Activated CD8-positive, alpha-beta memory T cell treated with anti-CD3 and anti-CD28 coated beads, Interleukin-2, amount 10 ng/mL, durations not matched to agents 7 days and 5 days (primary cell): ENCODE data around the gene FCSK. TPM values are rescaled to one million over a fixed set of nuclear protein-coding genes. Genes with fewer than 3 reads are reported as not detected.
A peak's percentile ranks its signal among the peaks of the same experiment; 100 is the strongest.

ENCODE experiments used
- ATAC-seq: fragments of 150-1000 bp; cut with Tn5 transposase; one replicate; pipeline ENCODE4 v1.10.0; 2021; ENCODE audit warnings: moderate library complexity
- CTCF ChIA-PET: fragments of 350-600 bp; sonication (Branson Sonifier 250); formaldehyde crosslinking; loops from one replicate; lab custom pipeline; 2021; ENCODE audit warnings: antibody characterized with exemption; lab: Charles Lee
- DNase-seq: peaks from one replicate; pipeline ENCODE4 v3.0.0-alpha.2; 2020
- H3K27ac Mint-ChIP-seq: one replicate; pipeline ENCODE4 v1.8.0; 2021; ENCODE audit warnings: mild to moderate bottlenecking, mixed read lengths
- H3K27me3 Mint-ChIP-seq: one replicate; pipeline ENCODE4 v1.8.0; 2021; ENCODE audit warnings: mixed read lengths
- H3K36me3 Mint-ChIP-seq: one replicate; pipeline ENCODE4 v1.8.0; 2021; ENCODE audit warnings: mild to moderate bottlenecking, mixed read lengths
- H3K4me1 Mint-ChIP-seq: one replicate; pipeline ENCODE4 v1.8.0; 2021; ENCODE audit warnings: mixed read lengths
- H3K4me3 Mint-ChIP-seq: one replicate; pipeline ENCODE4 v1.8.0; 2021; ENCODE audit warnings: mild to moderate bottlenecking, moderate library complexity, mixed read lengths
- H3K9me3 Mint-ChIP-seq: one replicate; pipeline ENCODE4 v1.8.0; 2022; ENCODE audit warnings: low read depth, mixed read lengths
- total RNA-seq, 2 experiments: library from RNA; stranded (reverse); gene quantifications; one replicate each; pipeline ENCODE4 v1.2.3, GENCODE V29; 2021

The FCSK gene
- total RNA-seq, 2 experiments from 2014 or later = 17.8 to 20.9 TPM

DNA sequence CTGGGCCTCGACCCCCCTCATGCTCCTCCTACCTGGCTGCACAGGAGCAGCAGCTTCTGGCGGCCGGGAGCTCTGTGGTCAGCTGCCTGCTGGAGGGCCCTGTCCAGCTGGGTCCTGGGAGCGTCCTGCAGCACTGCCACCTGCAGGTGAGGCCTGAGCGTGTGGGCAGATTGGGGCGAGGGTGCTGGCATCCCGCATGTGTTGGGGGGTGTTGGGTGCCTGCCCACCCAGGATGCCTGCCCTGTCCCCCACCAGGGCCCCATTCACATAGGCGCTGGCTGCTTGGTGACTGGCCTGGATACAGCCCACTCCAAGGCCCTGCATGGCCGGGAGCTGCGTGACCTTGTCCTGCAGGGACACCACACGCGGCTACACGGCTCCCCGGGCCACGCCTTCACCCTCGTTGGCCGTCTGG, 16.5 kb downstream of the FCSK start:
- no peak for DNase-seq
- H3K9me3 Mint-ChIP-seq = no peaks in the 10 kb centered on the region
- ATAC-seq = no peak
- CTCF ChIA-PET = no interaction called here
- no peaks in the 10 kb centered on the region for H3K36me3 Mint-ChIP-seq
- no peaks in the 10 kb centered on the region for H3K27me3 Mint-ChIP-seq
- no peak overlapping the region for H3K27ac Mint-ChIP-seq
- peaks cover 5% of the 10 kb centered on the region for H3K4me1 Mint-ChIP-seq
- H3K4me3 Mint-ChIP-seq = no peak overlapping the region

DNA sequence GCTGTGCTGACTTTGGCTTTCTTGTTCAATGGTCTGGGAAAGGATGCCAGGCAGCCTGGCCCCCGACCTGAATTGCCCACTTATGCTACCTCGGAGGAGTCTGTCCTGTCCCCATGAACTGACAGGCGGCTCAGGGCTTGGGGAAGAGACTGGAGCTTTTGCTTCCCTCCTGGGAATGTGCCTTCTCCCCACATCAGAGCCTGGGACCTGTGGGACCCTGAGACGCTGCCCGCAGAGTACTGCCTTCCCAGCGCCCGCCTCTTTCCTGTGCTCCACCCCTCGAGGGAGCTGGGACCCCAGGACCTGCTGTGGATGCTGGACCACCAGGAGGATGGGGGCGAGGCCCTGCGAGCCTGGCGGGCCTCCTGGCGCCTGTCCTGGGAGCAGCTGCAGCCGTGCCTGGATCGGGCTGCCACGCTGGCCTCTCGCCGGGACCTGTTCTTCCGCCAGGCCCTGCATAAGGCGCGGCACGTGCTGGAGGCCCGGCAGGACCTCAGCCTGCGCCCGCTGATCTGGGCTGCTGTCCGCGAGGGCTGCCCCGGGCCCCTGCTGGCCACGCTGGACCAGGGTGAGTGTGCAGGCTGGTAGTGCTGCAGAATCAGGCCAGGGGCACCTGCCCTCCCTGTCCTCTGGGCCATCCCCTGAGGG, 18.5 kb downstream of the FCSK start:
- ATAC-seq (no peak), DNase-seq (no peak)
- Mint-ChIP-seq H3K4me1 (peaks cover 21% of the 10 kb centered on the region), H3K27ac (no peak overlapping the region), H3K4me3 (no peak overlapping the region), H3K36me3 (peaks cover 2% of the 10 kb centered on the region), H3K27me3 (no peaks in the 10 kb centered on the region), H3K9me3 (no peaks in the 10 kb centered on the region)
- CTCF ChIA-PET = interaction anchor here (0.7 kb wide), 1 partner anchor 180 kb away, joined by 3 read pairs; no protein-coding TSS in a partner anchor

DNA sequence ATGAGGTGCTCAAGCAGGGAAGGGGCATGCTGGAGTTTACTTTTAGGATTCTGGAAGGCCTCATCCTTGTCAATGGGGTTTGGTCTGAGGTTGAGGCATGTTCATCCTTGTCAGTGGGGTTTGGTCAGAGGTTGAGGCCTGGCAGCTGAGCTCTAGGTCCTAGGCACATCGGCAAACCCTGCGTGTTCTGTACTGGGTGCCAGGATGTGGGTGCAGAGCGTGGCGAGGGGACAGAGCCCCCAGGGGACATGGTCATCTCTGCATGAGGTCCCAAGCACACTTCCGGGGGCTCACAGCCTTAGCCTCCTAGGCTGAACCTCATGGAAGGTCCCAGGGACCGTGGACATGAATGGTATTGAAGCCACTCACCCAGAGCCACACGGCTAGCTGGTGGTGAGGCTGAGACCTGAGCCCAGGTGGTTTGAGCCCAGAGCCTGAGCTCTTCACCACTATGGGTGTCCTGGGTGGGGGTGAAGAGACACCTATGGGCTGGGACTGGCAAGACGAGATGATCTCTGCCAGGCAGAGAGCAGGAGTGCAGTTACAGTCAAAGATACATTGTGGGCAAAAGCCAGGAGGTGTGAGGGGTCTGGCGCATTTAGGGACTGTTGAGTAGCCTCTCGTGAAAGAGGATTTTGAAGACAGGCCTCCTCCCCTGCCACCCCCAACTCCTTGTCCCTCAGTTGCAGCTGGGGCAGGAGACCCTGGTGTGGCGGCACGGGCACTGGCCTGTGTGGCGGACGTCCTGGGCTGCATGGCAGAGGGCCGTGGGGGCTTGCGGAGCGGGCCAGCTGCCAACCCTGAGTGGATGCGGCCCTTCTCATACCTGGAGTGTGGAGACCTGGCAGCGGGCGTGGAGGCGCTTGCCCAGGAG, 19.3 kb downstream of the FCSK start:
- H3K27me3 Mint-ChIP-seq = no peaks in the 10 kb centered on the region
- peaks cover 29% of the 10 kb centered on the region for H3K4me1 Mint-ChIP-seq
- no peak for ATAC-seq
- DNase-seq = no peak
- CTCF ChIA-PET = no interaction called here
- peaks cover 2% of the 10 kb centered on the region for H3K36me3 Mint-ChIP-seq
- peak overlapping the region; percentile 47 for H3K27ac Mint-ChIP-seq
- no peak overlapping the region for H3K4me3 Mint-ChIP-seq
- H3K9me3 Mint-ChIP-seq = no peaks in the 10 kb centered on the region

- no peaks in the 10 kb centered on the region for H3K9me3 Mint-ChIP-seq
- no peak overlapping the region for H3K4me3 Mint-ChIP-seq
- ATAC-seq (no peak), DNase-seq (no peak)
- H3K27ac Mint-ChIP-seq = no peak overlapping the region
- CTCF ChIA-PET = no interaction called here
- peaks cover 33% of the 10 kb centered on the region for H3K4me1 Mint-ChIP-seq
- peaks cover 2% of the 10 kb centered on the region for H3K36me3 Mint-ChIP-seq
- no peaks in the 10 kb centered on the region for H3K27me3 Mint-ChIP-seq
Measured at GRCh38 chr16:70474320-70475053, 20.1 kb downstream of the FCSK start.

GRCh38 chr16:70475054-70475871, 20.9 kb downstream of the FCSK start:
- H3K27ac Mint-ChIP-seq = peak overlapping the region; percentile 63
- CTCF ChIA-PET = no interaction called here
- ATAC-seq = no peak
- H3K27me3 Mint-ChIP-seq = no peaks in the 10 kb centered on the region
- peaks cover 2% of the 10 kb centered on the region for H3K36me3 Mint-ChIP-seq
- no peak overlapping the region for H3K4me3 Mint-ChIP-seq
- H3K9me3 Mint-ChIP-seq = no peaks in the 10 kb centered on the region
- no peak for DNase-seq
- peaks cover 33% of the 10 kb centered on the region for H3K4me1 Mint-ChIP-seq

DNA sequence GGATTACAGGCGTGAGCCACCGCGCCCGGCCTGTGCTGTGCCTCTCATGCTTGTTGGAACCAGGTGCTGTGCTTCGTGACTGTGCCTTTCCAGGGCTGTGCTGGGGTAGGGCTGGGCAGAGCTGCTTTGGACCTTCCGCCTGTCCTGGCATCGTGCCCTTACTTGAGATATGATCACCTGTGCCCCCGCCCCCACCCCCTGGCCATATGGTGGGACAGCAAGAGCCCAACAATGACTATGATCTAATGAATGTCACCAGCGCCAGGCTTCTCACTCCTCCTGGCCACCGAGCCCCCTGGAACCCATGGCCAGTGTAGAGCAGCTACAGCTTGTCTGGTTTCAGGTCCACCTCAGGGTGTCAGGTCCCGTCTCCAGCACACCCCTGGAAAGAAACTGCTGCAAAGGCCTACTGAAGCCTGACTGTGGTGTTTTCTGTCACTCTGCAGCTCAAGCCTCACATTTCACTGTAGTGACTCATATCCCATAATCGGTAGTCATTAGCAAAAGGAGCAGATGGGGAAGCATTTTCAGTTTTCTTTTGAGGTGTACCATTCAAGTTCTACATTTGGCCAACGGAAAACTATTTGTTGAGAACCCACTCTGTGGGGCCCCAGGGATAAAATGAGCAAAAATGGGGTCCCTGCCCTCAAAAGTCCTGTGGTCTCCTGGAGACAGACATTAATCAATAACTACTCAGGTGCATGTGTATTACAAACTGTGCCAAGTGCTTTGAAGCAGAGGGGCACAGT, 22.1 kb downstream of the FCSK start:
- CTCF ChIA-PET = interaction anchor here (1.0 kb wide), 1 partner anchor 77 kb away, joined by 3 read pairs; no protein-coding TSS in a partner anchor

GRCh38 chr16:70478169-70478568, 23.8 kb downstream of the FCSK start:
- DNase-seq = no peak
- Mint-ChIP-seq H3K27me3 (no peaks in the 10 kb centered on the region), H3K4me1 (peaks cover 33% of the 10 kb centered on the region), H3K9me3 (no peaks in the 10 kb centered on the region), H3K36me3 (peaks cover 3% of the 10 kb centered on the region), H3K4me3 (no peak overlapping the region), H3K27ac (peak overlapping the region; percentile 94)
- no peak for ATAC-seq
- CTCF ChIA-PET = interaction anchor here (0.8 to 2.1 kb wide), 5 partner anchors 9 to 105 kb away, joined by 4 to 6 read pairs (median 5); no protein-coding TSS in a partner anchor

More for the DNA sequence above, 22.1 kb downstream of the FCSK start:
- H3K27me3 Mint-ChIP-seq = no peaks in the 10 kb centered on the region
- peaks cover 33% of the 10 kb centered on the region for H3K4me1 Mint-ChIP-seq
- DNase-seq (peak; percentile 81), ATAC-seq (peak; percentile 93)
- peaks cover 3% of the 10 kb centered on the region for H3K36me3 Mint-ChIP-seq
- H3K4me3 Mint-ChIP-seq = no peak overlapping the region
- peak overlapping the region; percentile 94 for H3K27ac Mint-ChIP-seq
- H3K9me3 Mint-ChIP-seq = no peaks in the 10 kb centered on the region

GRCh38 chr16:70478912-70479341, 24.5 kb downstream of the FCSK start:
- Mint-ChIP-seq H3K4me1 (peaks cover 41% of the 10 kb centered on the region), H3K4me3 (no peak overlapping the region), H3K27ac (peak overlapping the region; percentile 40), H3K9me3 (no peaks in the 10 kb centered on the region), H3K27me3 (no peaks in the 10 kb centered on the region), H3K36me3 (peaks cover 3% of the 10 kb centered on the region)
- DNase-seq (no peak), ATAC-seq (no peak)
- CTCF ChIA-PET = interaction anchor here (0.8 to 2.1 kb wide), 4 partner anchors 10 to 106 kb away, joined by 4 to 6 read pairs (median 5); no protein-coding TSS in a partner anchor

DNA sequence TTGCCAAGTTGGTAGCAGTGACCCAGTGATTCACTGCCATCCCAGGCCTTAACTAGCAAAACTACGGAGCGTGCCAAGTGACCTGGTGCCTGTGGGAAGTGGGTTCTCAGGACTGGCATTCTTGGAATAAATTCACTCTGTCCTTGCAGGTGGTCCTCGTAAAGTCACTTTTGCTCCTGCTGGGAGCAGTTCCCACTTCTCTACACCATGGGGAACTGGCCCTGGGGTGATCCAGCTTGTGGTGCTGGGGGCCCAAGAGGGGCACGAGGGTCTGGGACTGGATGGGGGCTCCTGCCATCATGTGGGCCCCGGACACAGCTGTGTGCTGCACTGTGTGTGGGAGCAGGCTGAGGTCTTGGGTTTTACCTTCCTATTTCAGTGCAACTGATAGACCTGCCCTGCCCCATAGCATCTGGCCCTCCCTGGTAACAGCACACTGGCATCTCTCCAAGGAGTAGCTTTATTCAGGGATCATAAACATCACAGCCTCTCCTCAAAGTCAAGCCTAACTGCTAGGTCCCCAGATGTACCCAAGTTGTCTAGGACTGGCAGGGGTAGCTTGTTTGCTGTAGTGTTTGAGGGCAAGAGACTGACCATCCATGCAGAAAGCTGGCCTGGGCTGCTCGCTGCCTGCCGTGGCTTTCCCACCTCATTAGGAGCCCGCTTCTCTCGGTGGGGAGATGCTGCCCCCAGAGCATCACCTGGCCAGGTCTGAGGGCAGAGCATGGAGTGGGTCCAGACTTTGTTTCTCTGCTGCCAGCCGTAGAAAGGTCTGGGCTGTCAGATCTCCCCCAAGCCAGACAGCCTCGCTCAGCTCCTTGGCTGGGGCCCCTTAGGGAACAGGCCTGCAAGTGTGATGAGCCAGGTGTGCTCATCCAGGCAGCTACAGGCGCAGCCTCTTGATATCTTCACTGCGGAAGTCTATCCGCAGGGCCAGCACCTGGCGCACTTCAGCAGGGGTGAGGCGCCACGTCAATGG, 26.0 kb downstream of the FCSK start:
- H3K36me3 Mint-ChIP-seq = peaks cover 3% of the 10 kb centered on the region
- H3K4me1 Mint-ChIP-seq = peaks cover 40% of the 10 kb centered on the region
- DNase-seq (no peak), ATAC-seq (no peak)
- H3K27me3 Mint-ChIP-seq = no peaks in the 10 kb centered on the region
- H3K9me3 Mint-ChIP-seq = no peaks in the 10 kb centered on the region
- H3K4me3 Mint-ChIP-seq = no peak overlapping the region
- H3K27ac Mint-ChIP-seq = no peak overlapping the region
- CTCF ChIA-PET = interaction anchor here (0.7 to 1.0 kb wide), 2 partner anchors 28 to 84 kb away, joined by 3 to 4 read pairs; no protein-coding TSS in a partner anchor

DNA sequence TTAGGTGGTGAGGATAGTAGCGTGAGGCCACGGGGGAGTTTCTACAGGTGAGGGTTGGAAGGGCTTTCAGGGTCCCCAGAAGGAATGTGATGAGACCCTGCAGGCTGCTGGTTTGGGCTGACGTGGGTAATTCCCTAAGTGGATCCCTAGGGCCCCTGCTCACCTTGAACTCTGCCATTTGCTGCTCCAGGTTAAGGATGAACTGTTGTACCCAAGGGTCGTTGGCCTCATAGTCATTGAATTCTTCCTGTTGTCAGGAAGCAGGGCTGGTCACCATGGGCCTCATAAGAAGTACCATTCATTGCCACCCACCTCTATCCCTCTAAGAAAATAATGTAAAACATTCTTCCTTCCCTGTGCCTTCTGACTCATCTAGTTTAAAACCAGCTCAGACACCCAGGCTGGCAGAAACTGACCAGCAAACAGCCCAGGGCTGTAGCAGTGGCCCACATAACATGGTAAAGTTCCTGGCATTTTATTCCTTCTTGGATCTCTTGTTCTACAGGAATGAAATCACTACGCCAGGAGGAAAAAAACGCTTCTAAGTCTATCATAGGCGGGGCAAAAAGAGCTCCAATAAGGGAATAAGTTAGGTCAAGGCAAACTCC, 27.6 kb downstream of the FCSK start:
- Mint-ChIP-seq H3K4me3 (no peak overlapping the region), H3K36me3 (peaks cover 8% of the 10 kb centered on the region), H3K27me3 (no peaks in the 10 kb centered on the region), H3K4me1 (peaks cover 28% of the 10 kb centered on the region), H3K9me3 (no peaks in the 10 kb centered on the region), H3K27ac (no peak overlapping the region)
- DNase-seq = no peak
- ATAC-seq = no peak
- CTCF ChIA-PET = interaction anchor here (0.5 to 1.0 kb wide), 2 partner anchors 85 to 86 kb away, joined by 4 read pairs; no protein-coding TSS in a partner anchor

GRCh38 chr16:70482624-70483023, 28.2 kb downstream of the FCSK start:
- Mint-ChIP-seq H3K9me3 (no peaks in the 10 kb centered on the region), H3K36me3 (peaks cover 8% of the 10 kb centered on the region), H3K27me3 (no peaks in the 10 kb centered on the region), H3K4me1 (peaks cover 23% of the 10 kb centered on the region), H3K27ac (no peak overlapping the region), H3K4me3 (no peak overlapping the region)
- DNase-seq (no peak), ATAC-seq (no peak)
- CTCF ChIA-PET = no interaction called here
